Measurements from ENCODE around the gene ATP6V1B1. TPM values are rescaled to one million over a fixed set of nuclear protein-coding genes. Genes with fewer than 3 reads are reported as not detected.

ATP6V1B1 gene
- total and polyA plus RNA-seq, 2 of the 13 experiments (the other 11 are each of a cell fraction or from before 2014, with no cell fraction given) = 0.58 to 1.6 TPM

DNA sequence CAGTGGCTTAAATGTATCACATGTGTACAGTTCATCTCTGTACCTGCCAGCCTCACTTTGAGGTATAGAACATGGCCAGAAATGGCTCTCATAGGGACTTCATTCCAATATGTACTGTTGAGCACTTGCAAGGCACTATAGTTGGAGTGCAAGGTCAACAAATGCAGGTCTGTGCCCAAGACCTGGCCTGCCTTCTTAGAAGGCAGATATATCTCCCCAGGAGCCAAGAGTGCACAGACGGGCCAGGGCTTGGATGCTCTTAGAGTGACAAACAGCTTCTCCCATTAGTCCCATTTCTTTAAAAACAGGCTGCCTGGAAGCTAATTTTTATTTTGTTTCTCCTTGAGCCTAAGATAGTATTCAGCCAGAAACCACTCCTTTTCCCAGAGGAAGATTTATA lies 51.7 kb downstream of the ATP6V1B1 start (continued):
- TF ChIP-seq CENPX (CRISPR knock-in tag; IDR thresholded peaks at IDR 0.05) (no peak), ESRRA (CRISPR knock-in tag; IDR thresholded peaks at IDR 0.05; ENCODE audit: low read depth) (no peak), RBAK (CRISPR knock-in tag; IDR thresholded peaks at IDR 0.05) (no peak), PPARG (CRISPR knock-in tag; conservative IDR thresholded peaks at IDR 0.05) (no peak), SRY (CRISPR knock-in tag; IDR thresholded peaks at IDR 0.05) (no peak), POLR2AphosphoS2 (IDR thresholded peaks at IDR 0.05; ENCODE audit: low read depth, low read length) (no peak), ZSCAN30 (CRISPR knock-in tag; IDR thresholded peaks at IDR 0.05) (no peak), BHLHE40 (IDR thresholded peaks at IDR 0.05; ENCODE audit: low read length) (no peak), SOX6 (IDR thresholded peaks at IDR 0.05) (no peak), SOX6 (CRISPR knock-in tag; IDR thresholded peaks at IDR 0.05) (no peak)
- TF ChIP-seq, protein P1, sequence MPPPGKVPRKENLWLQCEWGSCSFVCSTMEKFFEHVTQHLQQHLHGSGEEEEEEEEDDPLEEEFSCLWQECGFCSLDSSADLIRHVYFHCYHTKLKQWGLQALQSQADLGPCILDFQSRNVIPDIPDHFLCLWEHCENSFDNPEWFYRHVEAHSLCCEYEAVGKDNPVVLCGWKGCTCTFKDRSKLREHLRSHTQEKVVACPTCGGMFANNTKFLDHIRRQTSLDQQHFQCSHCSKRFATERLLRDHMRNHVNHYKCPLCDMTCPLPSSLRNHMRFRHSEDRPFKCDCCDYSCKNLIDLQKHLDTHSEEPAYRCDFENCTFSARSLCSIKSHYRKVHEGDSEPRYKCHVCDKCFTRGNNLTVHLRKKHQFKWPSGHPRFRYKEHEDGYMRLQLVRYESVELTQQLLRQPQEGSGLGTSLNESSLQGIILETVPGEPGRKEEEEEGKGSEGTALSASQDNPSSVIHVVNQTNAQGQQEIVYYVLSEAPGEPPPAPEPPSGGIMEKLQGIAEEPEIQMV (CRISPR knock-in tag; IDR thresholded peaks at IDR 0.05; ENCODE audit: low read depth) = no peak
- TF ChIP-seq, protein P2, sequence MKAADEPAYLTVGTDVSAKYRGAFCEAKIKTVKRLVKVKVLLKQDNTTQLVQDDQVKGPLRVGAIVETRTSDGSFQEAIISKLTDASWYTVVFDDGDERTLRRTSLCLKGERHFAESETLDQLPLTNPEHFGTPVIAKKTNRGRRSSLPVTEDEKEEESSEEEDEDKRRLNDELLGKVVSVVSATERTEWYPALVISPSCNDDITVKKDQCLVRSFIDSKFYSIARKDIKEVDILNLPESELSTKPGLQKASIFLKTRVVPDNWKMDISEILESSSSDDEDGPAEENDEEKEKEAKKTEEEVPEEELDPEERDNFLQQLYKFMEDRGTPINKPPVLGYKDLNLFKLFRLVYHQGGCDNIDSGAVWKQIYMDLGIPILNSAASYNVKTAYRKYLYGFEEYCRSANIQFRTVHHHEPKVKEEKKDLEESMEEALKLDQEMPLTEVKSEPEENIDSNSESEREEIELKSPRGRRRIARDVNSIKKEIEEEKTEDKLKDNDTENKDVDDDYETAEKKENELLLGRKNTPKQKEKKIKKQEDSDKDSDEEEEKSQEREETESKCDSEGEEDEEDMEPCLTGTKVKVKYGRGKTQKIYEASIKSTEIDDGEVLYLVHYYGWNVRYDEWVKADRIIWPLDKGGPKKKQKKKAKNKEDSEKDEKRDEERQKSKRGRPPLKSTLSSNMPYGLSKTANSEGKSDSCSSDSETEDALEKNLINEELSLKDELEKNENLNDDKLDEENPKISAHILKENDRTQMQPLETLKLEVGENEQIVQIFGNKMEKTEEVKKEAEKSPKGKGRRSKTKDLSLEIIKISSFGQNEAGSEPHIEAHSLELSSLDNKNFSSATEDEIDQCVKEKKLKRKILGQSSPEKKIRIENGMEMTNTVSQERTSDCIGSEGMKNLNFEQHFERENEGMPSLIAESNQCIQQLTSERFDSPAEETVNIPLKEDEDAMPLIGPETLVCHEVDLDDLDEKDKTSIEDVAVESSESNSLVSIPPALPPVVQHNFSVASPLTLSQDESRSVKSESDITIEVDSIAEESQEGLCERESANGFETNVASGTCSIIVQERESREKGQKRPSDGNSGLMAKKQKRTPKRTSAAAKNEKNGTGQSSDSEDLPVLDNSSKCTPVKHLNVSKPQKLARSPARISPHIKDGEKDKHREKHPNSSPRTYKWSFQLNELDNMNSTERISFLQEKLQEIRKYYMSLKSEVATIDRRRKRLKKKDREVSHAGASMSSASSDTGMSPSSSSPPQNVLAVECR (CRISPR knock-in tag; IDR thresholded peaks at IDR 0.05; ENCODE audit: borderline replicate concordance) = no peak

Data from HepG2 (cell line).